GM10248 (cell line): Measurements from ENCODE around the gene DEFB112.

Source experiments
- CTCF ChIA-PET: fragments of 300-600 bp; sonication (Branson Sonifier 250); formaldehyde crosslinking; extraction: SDS; loops from one replicate; lab custom pipeline; 2021; ENCODE audit warnings: antibody characterized with exemption; lab: Yijun Ruan, JAX
- POLR2A ChIA-PET: fragments of 350-650 bp; sonication (Branson Sonifier 250); formaldehyde crosslinking; extraction: SDS; loops from one replicate; lab custom pipeline; 2020; ENCODE audit warnings: antibody characterized with exemption; lab: Yijun Ruan, JAX
- DNase-seq: peaks from one replicate; pipeline ENCODE4 v3.0.0; 2012; ENCODE audit errors: extremely low spot score
- TF ChIP-seq, protein P1 (sequence below): IDR thresholded peaks from 2 replicates; pipeline ENCODE4 v1.5.1; 2012; ENCODE audit warnings: mild to moderate bottlenecking, low read depth; ENCODE audit errors: extremely low read depth, missing control alignments, control extremely low read depth

The DEFB112 gene

DNA sequence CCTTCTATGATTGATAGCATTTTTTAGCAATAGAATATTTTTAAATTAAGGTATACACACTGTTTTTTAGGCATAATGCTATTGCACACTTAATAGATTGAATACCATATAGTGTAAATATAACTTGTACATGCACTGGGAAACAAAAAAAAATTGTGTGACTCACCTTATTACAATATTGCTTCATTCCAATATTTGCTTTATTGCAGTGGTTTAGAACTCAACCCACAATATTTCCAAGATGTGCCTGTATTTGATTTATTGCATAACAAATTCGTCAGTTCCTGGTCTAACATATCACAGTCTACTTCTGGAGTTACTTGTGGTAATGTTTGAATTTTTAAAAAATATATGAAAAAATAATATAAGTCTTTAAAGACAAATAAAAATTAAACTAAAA lies 41.9 kb upstream of the DEFB112 start:
- ChIA-PET CTCF (no interaction called here), POLR2A (no interaction called here)
- TF ChIP-seq, protein P1, sequence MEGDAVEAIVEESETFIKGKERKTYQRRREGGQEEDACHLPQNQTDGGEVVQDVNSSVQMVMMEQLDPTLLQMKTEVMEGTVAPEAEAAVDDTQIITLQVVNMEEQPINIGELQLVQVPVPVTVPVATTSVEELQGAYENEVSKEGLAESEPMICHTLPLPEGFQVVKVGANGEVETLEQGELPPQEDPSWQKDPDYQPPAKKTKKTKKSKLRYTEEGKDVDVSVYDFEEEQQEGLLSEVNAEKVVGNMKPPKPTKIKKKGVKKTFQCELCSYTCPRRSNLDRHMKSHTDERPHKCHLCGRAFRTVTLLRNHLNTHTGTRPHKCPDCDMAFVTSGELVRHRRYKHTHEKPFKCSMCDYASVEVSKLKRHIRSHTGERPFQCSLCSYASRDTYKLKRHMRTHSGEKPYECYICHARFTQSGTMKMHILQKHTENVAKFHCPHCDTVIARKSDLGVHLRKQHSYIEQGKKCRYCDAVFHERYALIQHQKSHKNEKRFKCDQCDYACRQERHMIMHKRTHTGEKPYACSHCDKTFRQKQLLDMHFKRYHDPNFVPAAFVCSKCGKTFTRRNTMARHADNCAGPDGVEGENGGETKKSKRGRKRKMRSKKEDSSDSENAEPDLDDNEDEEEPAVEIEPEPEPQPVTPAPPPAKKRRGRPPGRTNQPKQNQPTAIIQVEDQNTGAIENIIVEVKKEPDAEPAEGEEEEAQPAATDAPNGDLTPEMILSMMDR, result no peak
- no peak for DNase-seq

DNA sequence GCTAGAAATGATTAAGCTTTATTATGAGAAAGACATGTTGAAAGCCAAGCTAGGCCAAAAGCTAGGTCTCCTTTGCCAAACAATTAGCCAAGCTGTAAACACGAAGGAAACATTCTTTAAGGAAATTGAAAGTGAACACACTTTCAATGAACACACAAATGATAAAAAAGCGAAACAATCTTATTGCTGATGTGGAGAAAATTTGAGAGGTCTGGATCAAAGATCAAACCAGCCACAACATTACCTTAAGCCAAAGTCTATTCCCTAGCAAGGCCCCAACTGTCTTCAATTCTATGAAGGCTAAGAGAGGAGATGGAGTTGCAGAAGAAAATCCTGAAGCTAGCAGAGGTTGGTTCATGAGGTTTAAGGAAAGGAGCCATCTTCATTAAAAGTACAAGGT lies 40.2 kb upstream of the DEFB112 start:
- CTCF ChIA-PET, result interaction anchor here (1.2 to 1.5 kb wide), 2 partner anchors 9 to 14 kb away, joined by 4 to 7 read pairs; no protein-coding TSS in a partner anchor
- POLR2A ChIA-PET, result no interaction called here
- DNase-seq, result no peak
- TF ChIP-seq, protein P1, result no peak

DNA sequence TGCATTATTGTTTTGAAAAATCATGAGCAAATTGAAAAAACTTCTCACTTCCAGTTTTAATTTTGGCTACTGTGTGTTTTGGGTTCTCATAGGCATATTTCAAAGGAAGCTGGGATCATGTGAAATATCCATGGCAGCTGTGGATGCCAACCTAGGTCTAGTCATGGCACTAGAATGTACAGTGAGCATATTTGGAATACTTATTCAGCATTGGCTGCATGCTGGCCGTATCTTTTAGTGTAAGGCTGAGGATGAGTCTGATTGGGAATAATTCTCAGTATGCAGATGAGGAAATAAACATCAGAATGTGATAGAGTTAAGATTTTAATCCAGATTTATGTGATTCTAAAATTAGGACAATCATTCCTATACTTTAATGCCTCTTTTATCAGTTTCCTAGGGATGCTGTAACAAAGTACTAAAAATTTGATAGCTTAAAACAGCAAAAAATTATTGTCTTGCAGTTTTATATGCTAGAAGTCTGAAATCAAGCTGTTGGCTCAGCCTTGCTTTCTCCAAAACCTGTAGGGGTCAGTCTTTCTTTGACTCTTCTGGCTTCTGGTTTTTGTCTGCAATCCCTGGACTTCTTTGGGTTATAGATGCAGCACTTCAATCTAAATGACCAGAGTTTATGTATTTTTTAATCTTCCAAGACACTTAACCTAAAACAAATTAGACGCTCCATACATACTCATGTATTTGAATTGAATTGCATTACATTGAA lies 37.7 kb upstream of the DEFB112 start:
- ChIA-PET CTCF (interaction anchor here (1.1 kb wide), 1 partner anchor 15 kb away, joined by 3 read pairs; no protein-coding TSS in a partner anchor), POLR2A (no interaction called here)
- no peak for DNase-seq
- TF ChIP-seq, protein P1, result no peak

DNA sequence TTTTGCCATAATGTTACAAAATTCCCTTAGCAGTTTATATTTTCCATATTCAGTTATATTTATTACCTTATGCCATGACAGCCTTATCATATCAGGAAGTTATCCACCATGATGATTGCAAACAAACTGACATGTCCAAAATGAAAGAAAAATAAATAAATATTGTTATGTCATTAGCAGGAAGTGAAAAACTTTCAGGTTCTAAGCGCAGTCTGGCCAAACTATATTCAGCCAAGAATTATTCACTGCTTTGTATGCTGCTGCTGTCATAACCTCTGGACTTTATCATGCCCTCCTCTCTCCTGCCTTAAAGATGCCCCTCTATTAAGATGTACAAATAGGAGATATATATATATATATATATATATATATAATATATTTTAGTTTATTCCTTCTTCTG lies 27.7 kb upstream of the DEFB112 start:
- TF ChIP-seq, protein P1, result no peak
- ChIA-PET CTCF (no interaction called here), POLR2A (no interaction called here)
- no peak for DNase-seq

DNA sequence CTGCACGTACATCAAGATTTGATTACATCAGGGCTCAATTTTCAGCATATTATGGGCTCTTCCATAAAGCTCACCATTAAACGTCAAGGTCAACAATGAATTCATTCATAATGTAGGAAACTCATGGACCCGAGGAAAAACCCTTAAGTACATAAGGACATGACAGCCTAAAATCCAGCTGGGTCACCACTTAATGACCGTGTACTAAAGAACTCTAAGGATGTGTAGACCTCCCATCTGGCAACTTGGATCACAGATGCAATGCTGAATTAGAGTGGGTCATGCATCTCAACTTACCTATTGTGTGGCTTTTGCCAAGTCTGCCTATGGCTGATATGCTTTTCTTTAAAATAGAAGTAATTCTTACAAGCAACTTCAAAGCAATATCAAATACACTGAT lies 26.7 kb upstream of the DEFB112 start:
- TF ChIP-seq, protein P1, result no peak
- POLR2A ChIA-PET, result no interaction called here
- DNase-seq, result no peak
- CTCF ChIA-PET, result no interaction called here

DNA sequence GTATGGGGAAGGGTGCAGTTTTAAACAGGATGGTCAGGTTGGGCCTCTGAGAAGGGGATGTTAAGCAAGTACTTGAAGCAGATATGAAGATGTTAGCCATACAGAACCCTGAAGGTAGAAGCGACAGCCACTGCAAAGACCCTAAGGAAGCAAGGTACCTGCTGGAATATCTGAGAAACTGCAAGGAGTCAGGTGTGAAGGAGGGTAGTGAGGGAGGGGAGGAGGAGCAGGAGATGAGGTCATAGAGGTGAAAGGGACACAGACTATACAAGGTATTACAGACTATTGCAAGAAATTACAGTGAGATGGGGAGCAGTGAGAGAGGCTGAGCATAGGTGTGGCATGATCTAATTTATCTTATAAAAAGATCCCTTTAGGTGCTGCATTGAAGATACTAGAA lies 22.2 kb upstream of the DEFB112 start:
- TF ChIP-seq, protein P1, result no peak
- CTCF ChIA-PET, result no interaction called here
- POLR2A ChIA-PET, result no interaction called here
- no peak for DNase-seq
